Stimulated activated naive CD8-positive, alpha-beta T cell treated with anti-CD3 and anti-CD28 coated beads, Interleukin-15, Interleukin-2, amounts not matched to agents 100 ng/mL and 50 ng/mL, for 24 hours (primary cell): ENCODE data around the gene LMNTD2.

ENCODE experiments used
- H3K27ac Mint-ChIP-seq: one replicate; pipeline ENCODE4 v1.8.0; 2021; ENCODE audit warnings: mild to moderate bottlenecking, mixed read lengths
- H3K27me3 Mint-ChIP-seq: one replicate; pipeline ENCODE4 v1.8.0; 2021; ENCODE audit warnings: mixed read lengths
- H3K36me3 Mint-ChIP-seq: one replicate; pipeline ENCODE4 v1.8.0; 2021; ENCODE audit warnings: low read depth, mixed read lengths
- H3K4me1 Mint-ChIP-seq: one replicate; pipeline ENCODE4 v1.8.0; 2021; ENCODE audit warnings: low read depth, mixed read lengths
- H3K4me3 Mint-ChIP-seq: one replicate; pipeline ENCODE4 v1.8.0; 2021; ENCODE audit warnings: mild to moderate bottlenecking, mixed read lengths
- H3K9me3 Mint-ChIP-seq: one replicate; pipeline ENCODE4 v1.8.0; 2021; ENCODE audit warnings: mixed read lengths

The LMNTD2 gene

GRCh38 chr11:563812-564578 lies 3.5 kb upstream of the LMNTD2 start:
- no peak overlapping the region for H3K4me3 Mint-ChIP-seq
- peaks cover 11% of the 10 kb centered on the region for H3K4me1 Mint-ChIP-seq
- H3K9me3 Mint-ChIP-seq, result no peaks in the 10 kb centered on the region
- H3K27ac Mint-ChIP-seq, result no peak overlapping the region
- H3K27me3 Mint-ChIP-seq, result no peaks in the 10 kb centered on the region
- no peaks in the 10 kb centered on the region for H3K36me3 Mint-ChIP-seq

DNA sequence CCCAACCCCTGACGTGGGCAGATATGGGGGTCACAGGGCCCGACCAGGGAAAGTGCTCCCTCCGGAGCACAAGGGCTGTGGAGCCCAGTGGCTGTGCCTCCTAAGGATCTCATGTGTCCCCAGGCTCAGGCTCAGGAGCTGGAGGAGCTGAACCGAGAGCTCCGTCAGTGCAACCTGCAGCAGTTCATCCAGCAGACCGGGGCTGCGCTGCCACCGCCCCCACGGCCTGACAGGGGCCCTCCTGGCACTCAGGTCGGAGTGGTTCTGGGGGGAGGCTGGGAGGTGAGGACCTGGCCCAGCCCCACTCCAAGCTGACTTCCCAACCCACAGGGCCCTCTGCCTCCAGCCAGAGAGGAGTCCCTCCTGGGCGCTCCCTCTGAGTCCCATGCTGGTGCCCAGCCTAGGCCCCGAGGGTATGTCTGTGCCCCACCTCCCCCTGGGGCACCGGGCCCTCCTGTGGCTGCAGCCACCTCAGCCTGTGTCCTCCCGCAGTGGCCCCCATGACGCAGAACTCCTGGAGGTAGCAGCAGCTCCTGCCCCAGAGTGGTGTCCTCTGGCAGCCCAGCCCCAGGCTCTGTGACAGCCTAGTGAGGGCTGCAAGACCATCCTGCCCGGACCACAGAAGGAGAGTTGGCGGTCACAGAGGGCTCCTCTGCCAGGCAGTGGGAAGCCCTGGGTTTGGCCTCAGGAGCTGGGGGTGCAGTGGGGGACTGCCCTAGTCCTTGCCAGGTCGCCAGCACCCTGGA lies 2.7 kb upstream of the LMNTD2 start:
- Mint-ChIP-seq H3K4me3 (no peak overlapping the region), H3K27me3 (no peaks in the 10 kb centered on the region), H3K9me3 (no peaks in the 10 kb centered on the region), H3K4me1 (peaks cover 11% of the 10 kb centered on the region), H3K27ac (no peak overlapping the region), H3K36me3 (no peaks in the 10 kb centered on the region)

GRCh38 chr11:562046-562645 lies 1.6 kb upstream of the LMNTD2 start:
- Mint-ChIP-seq H3K27ac (no peak overlapping the region), H3K4me3 (no peak overlapping the region), H3K36me3 (no peaks in the 10 kb centered on the region), H3K9me3 (no peaks in the 10 kb centered on the region), H3K27me3 (peaks cover 3% of the 10 kb centered on the region), H3K4me1 (peaks cover 11% of the 10 kb centered on the region)

DNA sequence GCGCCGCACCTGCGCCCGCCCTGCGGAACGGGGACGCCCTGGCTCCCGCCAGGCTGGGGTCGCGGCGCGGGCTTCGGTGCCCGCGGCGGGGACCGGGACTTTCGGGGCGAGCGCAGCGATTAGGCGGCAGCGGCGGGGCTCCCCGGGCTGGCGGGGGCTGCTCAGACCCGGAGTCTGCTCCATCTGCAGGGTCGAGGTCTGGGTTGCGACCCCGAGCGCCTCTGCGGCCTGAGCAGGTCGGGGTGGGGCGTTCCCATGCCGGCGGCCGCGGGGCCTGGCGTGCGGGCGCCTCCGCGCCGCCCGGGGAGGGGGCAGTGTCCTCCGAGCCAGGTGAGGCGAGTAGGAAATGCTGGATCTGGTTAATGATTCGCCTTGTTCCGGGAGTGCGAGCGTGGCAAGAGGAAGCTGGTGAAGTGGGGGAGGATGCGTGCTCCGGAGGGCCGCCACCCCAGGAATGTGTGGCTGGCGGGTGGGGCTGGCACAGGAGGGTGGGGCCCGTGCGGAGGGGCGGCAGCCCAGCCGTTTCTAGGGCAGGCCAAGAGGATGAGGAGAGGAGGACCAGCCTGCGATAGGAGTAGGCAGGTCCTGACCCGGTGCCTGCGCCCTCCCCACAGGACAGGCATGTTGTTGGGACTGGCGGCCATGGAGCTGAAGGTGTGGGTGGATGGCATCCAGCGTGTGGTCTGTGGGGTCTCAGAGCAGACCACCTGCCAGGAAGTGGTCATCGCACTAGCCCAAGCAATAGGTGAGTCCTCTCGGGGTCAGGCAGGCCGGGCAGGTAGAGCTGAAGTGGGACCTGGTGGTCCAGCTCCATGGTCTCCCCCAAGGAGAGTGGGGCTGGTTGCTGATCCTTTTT lies 838 bp upstream of the LMNTD2 start:
- peak overlapping the region; percentile 72 for H3K27ac Mint-ChIP-seq
- H3K27me3 Mint-ChIP-seq, result peaks cover 5% of the 10 kb centered on the region
- H3K4me1 Mint-ChIP-seq, result peaks cover 13% of the 10 kb centered on the region
- no peaks in the 10 kb centered on the region for H3K9me3 Mint-ChIP-seq
- H3K4me3 Mint-ChIP-seq, result peak overlapping the region; percentile 85
- no peaks in the 10 kb centered on the region for H3K36me3 Mint-ChIP-seq

GRCh38 chr11:559712-560304 lies 730 bp downstream of the LMNTD2 start:
- H3K9me3 Mint-ChIP-seq, result no peaks in the 10 kb centered on the region
- no peaks in the 10 kb centered on the region for H3K36me3 Mint-ChIP-seq
- H3K27ac Mint-ChIP-seq, result peak overlapping the region; percentile 38
- peak overlapping the region; percentile 70 for H3K4me3 Mint-ChIP-seq
- peaks cover 6% of the 10 kb centered on the region for H3K27me3 Mint-ChIP-seq
- peaks cover 13% of the 10 kb centered on the region for H3K4me1 Mint-ChIP-seq

GRCh38 chr11:559020-559620 lies 1.4 kb downstream of the LMNTD2 start:
- Mint-ChIP-seq H3K9me3 (no peaks in the 10 kb centered on the region), H3K4me1 (peaks cover 13% of the 10 kb centered on the region), H3K4me3 (no peak overlapping the region), H3K27ac (no peak overlapping the region), H3K36me3 (no peaks in the 10 kb centered on the region), H3K27me3 (peaks cover 6% of the 10 kb centered on the region)

- Mint-ChIP-seq H3K27ac (no peak overlapping the region), H3K36me3 (no peaks in the 10 kb centered on the region), H3K9me3 (no peaks in the 10 kb centered on the region), H3K4me1 (peaks cover 13% of the 10 kb centered on the region), H3K4me3 (no peak overlapping the region), H3K27me3 (peaks cover 6% of the 10 kb centered on the region)
These were observed 2.0 kb downstream of the LMNTD2 start for GRCh38 chr11:558503-558902.

DNA sequence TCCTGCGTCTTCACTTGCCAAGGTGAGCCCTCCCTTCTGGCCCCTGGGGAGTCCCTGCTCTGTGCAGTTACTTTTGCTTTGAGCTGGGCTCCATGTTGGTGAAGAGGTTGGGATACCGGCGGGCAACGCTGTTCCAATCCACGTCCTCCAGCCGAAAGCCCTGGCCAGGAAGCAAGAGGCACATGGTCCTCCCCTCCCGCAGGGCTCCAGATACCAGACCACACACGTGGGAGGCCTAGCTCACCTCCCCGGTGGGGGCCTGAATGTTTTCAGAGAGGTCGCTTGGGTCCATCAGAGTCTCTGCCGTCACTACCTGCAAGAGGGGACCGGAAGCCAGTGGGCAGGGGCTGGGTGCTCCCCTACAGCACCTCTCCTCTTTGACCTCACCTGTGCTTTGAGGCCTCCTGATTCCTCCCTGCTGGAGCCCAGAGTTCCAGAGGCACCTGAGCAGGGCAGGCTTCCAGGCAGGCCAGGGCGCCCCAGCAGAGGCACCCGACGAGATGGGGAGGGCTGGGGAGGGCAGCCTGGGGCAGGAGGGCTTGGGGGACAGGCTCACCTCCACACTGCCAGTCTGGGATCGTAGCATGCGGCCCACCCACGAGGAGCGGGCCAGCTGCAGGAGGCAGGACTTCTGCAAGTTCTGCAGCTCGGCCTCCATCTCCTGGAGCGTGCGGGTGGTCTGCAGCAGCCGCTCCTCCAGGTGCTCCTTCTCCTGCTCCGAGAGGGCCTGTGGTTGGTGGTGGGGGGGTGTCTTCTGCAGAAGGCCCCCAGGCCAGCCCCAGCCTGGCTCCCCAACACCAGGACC lies 3.0 kb downstream of the LMNTD2 start:
- Mint-ChIP-seq H3K9me3 (no peaks in the 10 kb centered on the region), H3K4me3 (no peak overlapping the region), H3K36me3 (no peaks in the 10 kb centered on the region), H3K27me3 (peaks cover 6% of the 10 kb centered on the region), H3K4me1 (peaks cover 13% of the 10 kb centered on the region), H3K27ac (no peak overlapping the region)

GRCh38 chr11:556662-557256 lies 3.8 kb downstream of the LMNTD2 start:
- no peak overlapping the region for H3K27ac Mint-ChIP-seq
- H3K4me1 Mint-ChIP-seq, result peaks cover 13% of the 10 kb centered on the region
- H3K4me3 Mint-ChIP-seq, result no peak overlapping the region
- no peaks in the 10 kb centered on the region for H3K9me3 Mint-ChIP-seq
- H3K27me3 Mint-ChIP-seq, result peaks cover 6% of the 10 kb centered on the region
- no peaks in the 10 kb centered on the region for H3K36me3 Mint-ChIP-seq

GRCh38 chr11:555780-556661 lies 4.5 kb downstream of the LMNTD2 start:
- H3K4me1 Mint-ChIP-seq, result peaks cover 9% of the 10 kb centered on the region
- no peaks in the 10 kb centered on the region for H3K9me3 Mint-ChIP-seq
- H3K36me3 Mint-ChIP-seq, result no peaks in the 10 kb centered on the region
- H3K27me3 Mint-ChIP-seq, result peaks cover 6% of the 10 kb centered on the region
- H3K4me3 Mint-ChIP-seq, result no peak overlapping the region
- no peak overlapping the region for H3K27ac Mint-ChIP-seq

GRCh38 chr11:555227-555779 lies 5.2 kb downstream of the LMNTD2 start:
- peaks cover 6% of the 10 kb centered on the region for H3K27me3 Mint-ChIP-seq
- no peak overlapping the region for H3K27ac Mint-ChIP-seq
- H3K9me3 Mint-ChIP-seq, result no peaks in the 10 kb centered on the region
- no peaks in the 10 kb centered on the region for H3K36me3 Mint-ChIP-seq
- peaks cover 9% of the 10 kb centered on the region for H3K4me1 Mint-ChIP-seq
- H3K4me3 Mint-ChIP-seq, result no peak overlapping the region
